Measurements from ENCODE around the gene SMOC1.

DNA sequence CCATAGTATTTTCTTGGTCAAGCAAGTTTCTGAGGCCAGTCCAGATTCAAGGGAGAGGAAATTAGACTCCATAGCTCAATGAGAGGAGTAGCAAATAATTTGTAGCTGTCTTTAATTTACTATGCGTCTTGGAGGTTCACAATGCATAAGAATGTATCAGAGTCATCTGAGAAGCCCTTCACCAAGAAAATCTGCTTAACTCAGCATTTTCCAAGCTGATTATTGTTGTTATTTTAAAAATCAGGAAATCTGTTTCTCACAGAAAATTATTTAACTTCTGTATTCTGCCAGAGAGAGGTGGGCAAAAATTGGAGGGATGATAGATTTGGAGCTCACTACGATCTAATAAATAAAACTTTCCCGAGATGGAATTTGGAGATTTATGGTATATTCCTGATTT lies 72.0 kb downstream of the SMOC1 start:
- TF ChIP-seq CTCF (IDR thresholded peaks at IDR 0.05) = no peak
- TF ChIP-seq POLR2A (IDR thresholded peaks at IDR 0.05) = no peak

Data from body of pancreas (tissue), 4 donors.